ENCODE measurements around the gene OR4D10.

GRCh38 chr11:59448484-59448883, 24.6 kb upstream of the OR4D10 start:
- TF ChIP-seq POLR2A (IDR thresholded peaks at IDR 0.05; ENCODE audit: low read length): no peak
- no peak for TF ChIP-seq GATA1 (IDR thresholded peaks at IDR 0.05; ENCODE audit: low read depth, low read length)

Measured in erythroblast (primary cell).